ENCODE measurements around the gene SLC5A9.

SLC5A9 gene

GRCh38 chr1:48206371-48206770 lies 16.1 kb upstream of the SLC5A9 start:
- no peak overlapping the region for H2AFZ ChIP-seq (ENCODE audit: low read depth, low read length, severe bottlenecking)
- H4K20me1 ChIP-seq (ENCODE audit: low read depth, low read length): no peaks in the 10 kb centered on the region
- H3K36me3 ChIP-seq (ENCODE audit: low read length): no peaks in the 10 kb centered on the region
- no peak overlapping the region for H3K27ac ChIP-seq (ENCODE audit: low read depth, low read length)
- no peaks in the 10 kb centered on the region for H3K9me2 ChIP-seq (replicated peaks; ENCODE audit: insufficient read depth, low read length)
- no peaks in the 10 kb centered on the region for H3K27me3 ChIP-seq (ENCODE audit: low read length)
- no peak overlapping the region for H3K4me2 ChIP-seq (ENCODE audit: low read depth, low read length, poor library complexity, severe bottlenecking)
- TF ChIP-seq CTCF (IDR thresholded peaks at IDR 0.05; ENCODE audit: insufficient read depth, low read length, poor library complexity, severe bottlenecking) (no peak), EZH2phosphoT487 (conservative IDR thresholded peaks at IDR 0.05; ENCODE audit: low read length) (no peak)
- no peaks in the 10 kb centered on the region for H3K9me3 ChIP-seq (ENCODE audit: insufficient read depth, low read length)
- H3K9ac ChIP-seq (ENCODE audit: low read length): no peak overlapping the region
- no peak overlapping the region for H3K4me3 ChIP-seq (ENCODE audit: insufficient read depth, low read length, poor library complexity, severe bottlenecking)
- H3F3A ChIP-seq (ENCODE audit: insufficient read depth): no peaks in the 10 kb centered on the region
- no peaks in the 10 kb centered on the region for H3K79me2 ChIP-seq (ENCODE audit: insufficient read depth, low read length)

- Histone ChIP-seq H3K79me2 (ENCODE audit: insufficient read depth, low read length) (no peaks in the 10 kb centered on the region), H3F3A (ENCODE audit: insufficient read depth) (no peaks in the 10 kb centered on the region), H3K4me3 (ENCODE audit: insufficient read depth, low read length, poor library complexity, severe bottlenecking) (no peak overlapping the region), H3K4me2 (ENCODE audit: low read depth, low read length, poor library complexity, severe bottlenecking) (no peak overlapping the region), H3K27ac (ENCODE audit: low read depth, low read length) (no peak overlapping the region), H2AFZ (ENCODE audit: low read depth, low read length, severe bottlenecking) (no peak overlapping the region), H3K27me3 (ENCODE audit: low read length) (no peaks in the 10 kb centered on the region), H3K9ac (ENCODE audit: low read length) (no peak overlapping the region), H3K9me3 (ENCODE audit: insufficient read depth, low read length) (no peaks in the 10 kb centered on the region), H3K36me3 (ENCODE audit: low read length) (no peaks in the 10 kb centered on the region), H3K9me2 (replicated peaks; ENCODE audit: insufficient read depth, low read length) (no peaks in the 10 kb centered on the region), H4K20me1 (ENCODE audit: low read depth, low read length) (no peaks in the 10 kb centered on the region)
- TF ChIP-seq CTCF (IDR thresholded peaks at IDR 0.05; ENCODE audit: insufficient read depth, low read length, poor library complexity, severe bottlenecking): no peak
- no peak for TF ChIP-seq EZH2phosphoT487 (conservative IDR thresholded peaks at IDR 0.05; ENCODE audit: low read length)
Observed at GRCh38 chr1:48207131-48207530, 15.4 kb upstream of the SLC5A9 start.

- Histone ChIP-seq H4K20me1 (ENCODE audit: low read depth, low read length) (no peaks in the 10 kb centered on the region), H3K27me3 (ENCODE audit: low read length) (no peaks in the 10 kb centered on the region), H3K9ac (ENCODE audit: low read length) (no peak overlapping the region), H3K79me2 (ENCODE audit: insufficient read depth, low read length) (no peaks in the 10 kb centered on the region), H3K27ac (ENCODE audit: low read depth, low read length) (no peak overlapping the region), H2AFZ (ENCODE audit: low read depth, low read length, severe bottlenecking) (no peak overlapping the region), H3K9me3 (ENCODE audit: insufficient read depth, low read length) (no peaks in the 10 kb centered on the region), H3K4me3 (ENCODE audit: insufficient read depth, low read length, poor library complexity, severe bottlenecking) (no peak overlapping the region), H3K9me2 (replicated peaks; ENCODE audit: insufficient read depth, low read length) (no peaks in the 10 kb centered on the region), H3K36me3 (ENCODE audit: low read length) (no peaks in the 10 kb centered on the region), H3K4me2 (ENCODE audit: low read depth, low read length, poor library complexity, severe bottlenecking) (no peak overlapping the region), H3F3A (ENCODE audit: insufficient read depth) (no peaks in the 10 kb centered on the region)
- TF ChIP-seq CTCF (IDR thresholded peaks at IDR 0.05; ENCODE audit: insufficient read depth, low read length, poor library complexity, severe bottlenecking) (no peak), EZH2phosphoT487 (conservative IDR thresholded peaks at IDR 0.05; ENCODE audit: low read length) (no peak)
Observed at GRCh38 chr1:48207536-48208075, 14.9 kb upstream of the SLC5A9 start.
